H9 (cell line): ENCODE data around the gene SGIP1. TPM values are rescaled to one million over a fixed set of nuclear protein-coding genes. Genes with fewer than 3 reads are reported as not detected.

Experiments used
- DNase-seq: peaks from one replicate; pipeline ENCODE4 v3.0.0-alpha.2; 2017
- H2AFZ ChIP-seq: one replicate; pipeline ENCODE4 v1.6.1; 2013; ENCODE audit warnings: mild to moderate bottlenecking, low read length, control low read depth, moderate library complexity
- H2AK5ac ChIP-seq: 2 replicates; pipeline ENCODE4 v1.6.1; 2013; ENCODE audit warnings: low read length, control low read depth, mixed read lengths; ENCODE audit not compliant: insufficient read length
- H2BK120ac ChIP-seq: one replicate; pipeline ENCODE4 v1.6.1; 2013; ENCODE audit warnings: low read depth, mild to moderate bottlenecking, low read length, control low read depth, inconsistent platforms; ENCODE audit not compliant: poor library complexity, severe bottlenecking
- H2BK12ac ChIP-seq: 2 replicates; pipeline ENCODE4 v1.6.1; 2013; ENCODE audit warnings: low read length, control low read depth, mixed read lengths, low read depth; ENCODE audit not compliant: insufficient read length
- H2BK15ac ChIP-seq: 2 replicates; pipeline ENCODE4 v1.6.1; 2013; ENCODE audit warnings: low read depth, low read length, control low read depth
- H2BK20ac ChIP-seq: one replicate; pipeline ENCODE4 v1.6.1; 2013; ENCODE audit warnings: low read depth, mild to moderate bottlenecking, low read length, control low read depth, inconsistent platforms; ENCODE audit not compliant: poor library complexity, severe bottlenecking
- H2BK5ac ChIP-seq: 2 replicates; pipeline ENCODE4 v1.6.1; 2013; ENCODE audit warnings: low read length, control low read depth, mixed read lengths; ENCODE audit not compliant: insufficient read length
- H3K14ac ChIP-seq: 2 replicates; pipeline ENCODE4 v1.6.1; 2013; ENCODE audit warnings: low read length, control low read depth; ENCODE audit not compliant: insufficient read depth
- H3K18ac ChIP-seq: 2 replicates; pipeline ENCODE4 v1.6.1; 2013; ENCODE audit warnings: low read depth, mild to moderate bottlenecking, mixed read lengths, low read length, control low read depth; ENCODE audit not compliant: insufficient read length
- H3K23ac ChIP-seq: 2 replicates; pipeline ENCODE4 v1.6.1; 2013; ENCODE audit warnings: low read length, control low read depth, mixed read lengths, low read depth; ENCODE audit not compliant: insufficient read length
- H3K23me2 ChIP-seq: 2 replicates; pipeline ENCODE4 v1.6.1; 2013; ENCODE audit warnings: low read depth, mild to moderate bottlenecking, mixed read lengths, low read length, control low read depth; ENCODE audit not compliant: insufficient read length, poor library complexity, severe bottlenecking
- H3K27ac ChIP-seq: 2 replicates; pipeline ENCODE4 v1.5.1; 2013; ENCODE audit warnings: low read length, control low read depth, mixed read lengths, low read depth; ENCODE audit not compliant: insufficient read length
- H3K27me3 ChIP-seq: 2 replicates; pipeline ENCODE4 v1.6.1; 2013; ENCODE audit warnings: low read length, control low read depth, inconsistent platforms; ENCODE audit not compliant: insufficient read depth
- H3K4ac ChIP-seq: 2 replicates; pipeline ENCODE4 v1.6.1; 2013; ENCODE audit warnings: low read depth, mild to moderate bottlenecking, control low read depth, inconsistent platforms, low read length, moderate library complexity
- H3K4me1 ChIP-seq: 2 replicates; pipeline ENCODE4 v1.6.1; 2013; ENCODE audit warnings: low read length, control low read depth, inconsistent platforms; ENCODE audit not compliant: insufficient read depth
- H3K4me2 ChIP-seq: 2 replicates; pipeline ENCODE4 v1.6.1; 2013; ENCODE audit warnings: low read length, control low read depth, mixed read lengths; ENCODE audit not compliant: insufficient read length, insufficient read depth
- H3K56ac ChIP-seq: 2 replicates; pipeline ENCODE4 v1.6.1; 2013; ENCODE audit warnings: low read depth, mild to moderate bottlenecking, mixed read lengths, low read length, control low read depth; ENCODE audit not compliant: insufficient read length
- H3K79me1 ChIP-seq: 2 replicates; pipeline ENCODE4 v1.6.1; 2013; ENCODE audit warnings: low read depth, mild to moderate bottlenecking, moderate library complexity, low read length, control low read depth, inconsistent platforms; ENCODE audit not compliant: insufficient read depth, poor library complexity, severe bottlenecking
- H3K79me2 ChIP-seq: 2 replicates; pipeline ENCODE4 v1.6.1; 2013; ENCODE audit warnings: low read length, control low read depth, inconsistent platforms; ENCODE audit not compliant: insufficient read depth
- H3K9ac ChIP-seq: 2 replicates; pipeline ENCODE4 v1.6.1; 2013; ENCODE audit warnings: low read length, control low read depth, mixed read lengths; ENCODE audit not compliant: insufficient read length; ENCODE audit errors: extremely low read depth
- H3K9me3 ChIP-seq: one replicate; pipeline ENCODE4 v1.6.1; 2013; ENCODE audit warnings: low read depth, low read length, inconsistent platforms; ENCODE audit not compliant: control insufficient read depth
- H3T11ph ChIP-seq: one replicate; pipeline ENCODE4 v1.6.1; 2013; ENCODE audit warnings: mild to moderate bottlenecking, low read length, control low read depth, inconsistent platforms
- H4K20me1 ChIP-seq: one replicate; pipeline ENCODE4 v1.6.1; 2013; ENCODE audit not compliant: control insufficient read depth, insufficient read length, insufficient read depth
- H4K5ac ChIP-seq: 2 replicates; pipeline ENCODE4 v1.6.1; 2013; ENCODE audit warnings: low read depth, mild to moderate bottlenecking, mixed read lengths, low read length, control low read depth; ENCODE audit not compliant: insufficient read length
- H4K8ac ChIP-seq: replicated peaks from 2 replicates; pipeline ENCODE4 v1.6.1; 2013; ENCODE audit warnings: low read length, control low read depth, mixed read lengths, low read depth; ENCODE audit not compliant: insufficient read length
- H4K91ac ChIP-seq: 2 replicates; pipeline ENCODE4 v1.6.1; 2013; ENCODE audit warnings: low read depth, mild to moderate bottlenecking, moderate library complexity, mixed read lengths, low read length, control low read depth; ENCODE audit not compliant: insufficient read length
- H3K27ac Mint-ChIP-seq, 3 experiments: 2 replicates in 2 of 3; 3 replicates in 1 of 3; pipeline ENCODE4 v1.8.0; 2020 to 2021; ENCODE audit warnings: mixed read lengths in 3 of 3, mild to moderate bottlenecking in 1 of 3, moderate library complexity in 1 of 3
- H3K27me3 Mint-ChIP-seq: 2 replicates; pipeline ENCODE4 v1.8.0; 2021; ENCODE audit warnings: low read depth, mild to moderate bottlenecking, moderate library complexity, mixed read lengths
- H3K36me3 Mint-ChIP-seq, 3 experiments: 2 replicates in 2 of 3; 3 replicates in 1 of 3; pipeline ENCODE4 v1.8.0; 2020 to 2021; ENCODE audit warnings: low read depth in 3 of 3, mixed read lengths in 3 of 3; ENCODE audit not compliant: insufficient read depth in 1 of 3
- H3K4me1 Mint-ChIP-seq, 2 experiments: 2 replicates each; pipeline ENCODE4 v1.8.0; 2020; ENCODE audit warnings: mixed read lengths in 2 of 2
- H3K4me3 Mint-ChIP-seq, 2 experiments: 2 replicates in 1 of 2; 3 replicates in 1 of 2; pipeline ENCODE4 v1.8.0; 2020 to 2021; ENCODE audit warnings: mild to moderate bottlenecking in 2 of 2, mixed read lengths in 2 of 2, moderate library complexity in 1 of 2
- H3K9me3 Mint-ChIP-seq, 2 experiments: 2 replicates in 1 of 2; 3 replicates in 1 of 2; pipeline ENCODE4 v1.8.0; 2020; ENCODE audit warnings: mild to moderate bottlenecking in 2 of 2, mixed read lengths in 2 of 2, moderate library complexity in 1 of 2
- CTCF ChIP-seq: fragments of 200-600 bp; sonication (generic); conservative IDR thresholded peaks from 3 replicates; pipeline ENCODE4 v1.8.0; 2021; ENCODE audit warnings: antibody characterized with exemption, mild to moderate bottlenecking
- WGBS: extraction: QIAGEN DNeasy Blood & Tissue Kit; methylation state at CpG from one replicate; pipeline ENCODE4 v1.1.7; 2013; ENCODE audit warnings: missing lambda C conversion rate, low lambda C conversion rate, mixed read lengths; ENCODE audit not compliant: insufficient read length; ENCODE audit errors: extremely low coverage; 5-methylcytosine and 5-hydroxymethylcytosine counted together
- total RNA-seq: library from RNA; stranded (reverse); gene quantifications from 2 replicates; pipeline ENCODE4 v1.2.1, GENCODE V29; 2021

The SGIP1 gene
- total RNA-seq, 1 experiment from 2014 or later = 1.5 TPM

- H2AK5ac ChIP-seq = no peak overlapping the region
- H3K23ac ChIP-seq = no peak overlapping the region
- no peak overlapping the region for H2BK15ac ChIP-seq
- H3K18ac ChIP-seq = no peak overlapping the region
- Mint-ChIP-seq H3K27ac (peak overlapping the region in 1 of 3 experiments; percentile 18; a peak in 2 of 7 replicates), H3K27me3 (no peaks in the 10 kb centered on the region), H3K4me1 (no peaks in the 10 kb centered on the region), H3K36me3 (no peaks in the 10 kb centered on the region), H3K9me3 (no peaks in the 10 kb centered on the region), H3K4me3 (no peak overlapping the region)
- no peaks in the 10 kb centered on the region for H3K23me2 ChIP-seq
- no peaks in the 10 kb centered on the region for H3K27me3 ChIP-seq
- no peak overlapping the region for H4K91ac ChIP-seq
- no peak overlapping the region for H4K5ac ChIP-seq
- no peak overlapping the region for H3K4ac ChIP-seq
- H3K79me2 ChIP-seq = no peaks in the 10 kb centered on the region
- no peak overlapping the region for H3K9ac ChIP-seq
- no peaks in the 10 kb centered on the region for H4K20me1 ChIP-seq
- no peak overlapping the region for H2BK120ac ChIP-seq
- TF ChIP-seq CTCF = no peak
- no peak overlapping the region for H2BK20ac ChIP-seq
- H3K4me1 ChIP-seq = no peaks in the 10 kb centered on the region
- DNase-seq = no peak
- H2BK5ac ChIP-seq = no peak overlapping the region
- no peak overlapping the region for H2AFZ ChIP-seq
- H3K14ac ChIP-seq = no peak overlapping the region
- H3K4me2 ChIP-seq = no peak overlapping the region
- no peak overlapping the region for H3T11ph ChIP-seq
- no peaks in the 10 kb centered on the region for H3K79me1 ChIP-seq
- no peak overlapping the region for H2BK12ac ChIP-seq
- H3K27ac ChIP-seq = no peak overlapping the region
- no peak overlapping the region for H4K8ac ChIP-seq
- no peaks in the 10 kb centered on the region for H3K9me3 ChIP-seq
- H3K56ac ChIP-seq = no peak overlapping the region
- WGBS = no CpG with 5 or more reads among the region's 9 CpGs
Measured at GRCh38 chr1:66739401-66740157, 205.6 kb downstream of the SGIP1 start.
